Endodermal cell (in vitro differentiated cells): ENCODE data around the gene GPR89B. TPM values are rescaled to one million over a fixed set of nuclear protein-coding genes. Genes with fewer than 3 reads are reported as not detected.

Source experiments
- DNase-seq: peaks from one replicate; pipeline ENCODE4 v3.0.0-alpha.2; 2017
- H3K27ac ChIP-seq: 2 replicates; pipeline ENCODE4 v1.5.1; 2013; ENCODE audit warnings: mild to moderate bottlenecking, low read depth, low read length, moderate library complexity
- H3K27me3 ChIP-seq: 2 replicates; pipeline ENCODE4 v1.6.1; 2013; ENCODE audit warnings: mild to moderate bottlenecking, low read length, moderate library complexity; ENCODE audit not compliant: insufficient read depth, control insufficient read depth, poor library complexity, severe bottlenecking
- H3K36me3 ChIP-seq: 2 replicates; pipeline ENCODE4 v1.7.0; 2013; ENCODE audit warnings: mild to moderate bottlenecking, low read length, moderate library complexity; ENCODE audit not compliant: control insufficient read depth, insufficient read depth
- H3K4me1 ChIP-seq: one replicate; pipeline ENCODE4 v1.7.0; 2013; ENCODE audit warnings: low read length; ENCODE audit not compliant: control insufficient read depth, insufficient read depth
- H3K4me3 ChIP-seq: 2 replicates; pipeline ENCODE4 v1.5.1; 2013; ENCODE audit warnings: mild to moderate bottlenecking, low read length, moderate library complexity
- H3K9ac ChIP-seq: 2 replicates; pipeline ENCODE4 v1.6.1; 2013; ENCODE audit warnings: mild to moderate bottlenecking, low read length, moderate library complexity; ENCODE audit not compliant: poor library complexity, severe bottlenecking; ENCODE audit errors: extremely low read depth
- H3K9me3 ChIP-seq: 2 replicates; pipeline ENCODE4 v1.6.1; 2013; ENCODE audit warnings: mild to moderate bottlenecking, low read length, moderate library complexity; ENCODE audit not compliant: control insufficient read depth
- H3K27ac Mint-ChIP-seq: 2 replicates; pipeline ENCODE4 v1.8.0; 2020; ENCODE audit warnings: mixed read lengths
- H3K27me3 Mint-ChIP-seq: 2 replicates; pipeline ENCODE4 v1.8.0; 2021; ENCODE audit warnings: mild to moderate bottlenecking, mixed read lengths; ENCODE audit not compliant: insufficient read depth
- H3K36me3 Mint-ChIP-seq: 2 replicates; pipeline ENCODE4 v1.8.0; 2020; ENCODE audit warnings: low read depth, mixed read lengths
- H3K4me1 Mint-ChIP-seq: 2 replicates; pipeline ENCODE4 v1.8.0; 2020; ENCODE audit warnings: mixed read lengths
- H3K4me3 Mint-ChIP-seq: 2 replicates; pipeline ENCODE4 v1.8.0; 2020; ENCODE audit warnings: mild to moderate bottlenecking, moderate library complexity, mixed read lengths
- H3K9me3 Mint-ChIP-seq: 2 replicates; pipeline ENCODE4 v1.8.0; 2020; ENCODE audit warnings: mild to moderate bottlenecking, mixed read lengths
- WGBS, 2 experiments: methylation state at CpG; one replicate each; pipeline versions ENCODE4 v1.1.5 to v1.1.7; 2013; ENCODE audit warnings: missing lambda C conversion rate in 2 of 2, mixed read lengths in 1 of 2; ENCODE audit not compliant: insufficient coverage in 1 of 2, insufficient read length in 1 of 2; 5-methylcytosine and 5-hydroxymethylcytosine counted together
- total RNA-seq, 2 donors: library from RNA; stranded (reverse); fragmentation: NEBNext Ultra II Directional in 1 of 2; extraction: Animal tissue kit (Norgen Biotek cat#: 25700) in 1 of 2; gene quantifications; 2 replicates in 1 of 2; 3 replicates in 1 of 2; pipeline ENCODE4 v1.2.1, GENCODE V29; 2021
- TF ChIP-seq, protein P1 (sequence below): fragments of 200-600 bp; sonication (generic); conservative IDR thresholded peaks from 2 replicates; pipeline ENCODE4 v1.5.0; 2021; ENCODE audit warnings: antibody characterized with exemption, mild to moderate bottlenecking

GPR89B gene
- total RNA-seq, 2 donors from 2014 or later: 22.7 to 26.6 TPM

DNA sequence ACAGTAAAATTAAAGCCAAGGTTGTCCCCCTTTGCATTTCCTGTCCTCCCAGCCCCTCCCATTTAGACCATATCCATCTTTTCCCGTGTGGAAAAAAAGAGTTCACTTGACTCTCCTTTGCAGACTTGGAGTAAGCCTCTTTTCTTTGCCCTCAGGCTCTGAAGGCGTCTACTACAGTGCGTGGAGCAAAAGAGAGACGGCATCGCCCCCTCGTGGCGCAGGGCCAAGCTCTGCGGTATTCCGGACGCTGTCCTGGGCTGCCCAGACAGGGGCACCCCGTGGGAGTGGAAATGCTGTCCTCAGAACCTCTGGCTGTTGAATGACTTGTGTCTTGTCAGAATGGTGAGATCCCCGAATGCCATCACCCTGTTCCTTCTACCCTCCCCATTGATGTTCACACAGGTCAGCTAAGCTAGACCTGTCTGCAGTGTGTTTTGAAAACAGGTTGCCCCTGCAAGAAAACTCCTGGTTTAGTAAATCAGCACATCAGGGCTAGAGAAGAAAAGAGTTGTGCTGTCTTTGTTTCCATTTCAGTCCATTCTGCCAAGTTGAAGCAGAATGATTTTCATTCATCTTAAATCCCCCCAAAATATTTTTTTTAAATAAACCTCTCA is 37.9 kb upstream of the GPR89B start:
- Mint-ChIP-seq H3K9me3 (no peaks in the 10 kb centered on the region), H3K27ac (no peak overlapping the region), H3K36me3 (no peaks in the 10 kb centered on the region), H3K4me3 (no peak overlapping the region), H3K27me3 (peaks cover 35% of the 10 kb centered on the region), H3K4me1 (peaks cover 10% of the 10 kb centered on the region)
- DNase-seq: peak; percentile 96
- WGBS, 2 experiments: 3 to 14% methylated on average over 2 to 12 of the region's 12 CpGs
- Histone ChIP-seq H3K9me3 (no peaks in the 10 kb centered on the region), H3K4me1 (no peaks in the 10 kb centered on the region), H3K27me3 (peaks cover 32% of the 10 kb centered on the region), H3K9ac (no peak overlapping the region), H3K36me3 (no peaks in the 10 kb centered on the region), H3K4me3 (no peak overlapping the region), H3K27ac (no peak overlapping the region)
- TF ChIP-seq, protein P1, sequence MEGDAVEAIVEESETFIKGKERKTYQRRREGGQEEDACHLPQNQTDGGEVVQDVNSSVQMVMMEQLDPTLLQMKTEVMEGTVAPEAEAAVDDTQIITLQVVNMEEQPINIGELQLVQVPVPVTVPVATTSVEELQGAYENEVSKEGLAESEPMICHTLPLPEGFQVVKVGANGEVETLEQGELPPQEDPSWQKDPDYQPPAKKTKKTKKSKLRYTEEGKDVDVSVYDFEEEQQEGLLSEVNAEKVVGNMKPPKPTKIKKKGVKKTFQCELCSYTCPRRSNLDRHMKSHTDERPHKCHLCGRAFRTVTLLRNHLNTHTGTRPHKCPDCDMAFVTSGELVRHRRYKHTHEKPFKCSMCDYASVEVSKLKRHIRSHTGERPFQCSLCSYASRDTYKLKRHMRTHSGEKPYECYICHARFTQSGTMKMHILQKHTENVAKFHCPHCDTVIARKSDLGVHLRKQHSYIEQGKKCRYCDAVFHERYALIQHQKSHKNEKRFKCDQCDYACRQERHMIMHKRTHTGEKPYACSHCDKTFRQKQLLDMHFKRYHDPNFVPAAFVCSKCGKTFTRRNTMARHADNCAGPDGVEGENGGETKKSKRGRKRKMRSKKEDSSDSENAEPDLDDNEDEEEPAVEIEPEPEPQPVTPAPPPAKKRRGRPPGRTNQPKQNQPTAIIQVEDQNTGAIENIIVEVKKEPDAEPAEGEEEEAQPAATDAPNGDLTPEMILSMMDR: peak; percentile 97

DNA sequence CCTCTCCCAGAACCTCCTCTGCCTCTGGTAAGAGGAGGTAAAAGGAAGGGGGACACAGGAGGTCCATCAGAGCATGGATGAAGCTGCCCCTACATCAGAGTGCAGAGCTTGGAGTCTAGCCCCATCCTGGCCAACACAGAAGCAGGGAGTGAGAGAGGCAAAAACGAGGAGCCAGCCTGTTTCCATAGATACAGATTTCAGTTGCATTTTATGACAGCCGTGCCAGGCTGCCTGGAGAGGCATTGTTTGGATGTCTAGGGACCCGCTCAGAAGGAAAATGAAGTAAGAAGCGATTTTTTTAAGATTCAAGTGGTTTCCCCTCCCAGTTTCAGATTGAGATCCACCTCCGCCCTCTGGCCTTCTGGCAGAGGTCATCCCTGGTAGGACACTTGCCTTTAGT is 37.1 kb upstream of the GPR89B start:
- no peak overlapping the region for H3K4me3 Mint-ChIP-seq
- Histone ChIP-seq H3K4me3 (no peak overlapping the region), H3K9ac (no peak overlapping the region), H3K36me3 (no peaks in the 10 kb centered on the region), H3K27me3 (peaks cover 24% of the 10 kb centered on the region), H3K9me3 (no peaks in the 10 kb centered on the region), H3K4me1 (no peaks in the 10 kb centered on the region), H3K27ac (no peak overlapping the region)
- H3K36me3 Mint-ChIP-seq: no peaks in the 10 kb centered on the region
- DNase-seq: no peak
- H3K9me3 Mint-ChIP-seq: no peaks in the 10 kb centered on the region
- H3K27ac Mint-ChIP-seq: no peak overlapping the region
- H3K27me3 Mint-ChIP-seq: peaks cover 28% of the 10 kb centered on the region
- peaks cover 10% of the 10 kb centered on the region for H3K4me1 Mint-ChIP-seq
- WGBS, 2 experiments: 72 to 87% methylated on average over 4 to 5 of the region's 5 CpGs
- TF ChIP-seq, protein P1: no peak

DNA sequence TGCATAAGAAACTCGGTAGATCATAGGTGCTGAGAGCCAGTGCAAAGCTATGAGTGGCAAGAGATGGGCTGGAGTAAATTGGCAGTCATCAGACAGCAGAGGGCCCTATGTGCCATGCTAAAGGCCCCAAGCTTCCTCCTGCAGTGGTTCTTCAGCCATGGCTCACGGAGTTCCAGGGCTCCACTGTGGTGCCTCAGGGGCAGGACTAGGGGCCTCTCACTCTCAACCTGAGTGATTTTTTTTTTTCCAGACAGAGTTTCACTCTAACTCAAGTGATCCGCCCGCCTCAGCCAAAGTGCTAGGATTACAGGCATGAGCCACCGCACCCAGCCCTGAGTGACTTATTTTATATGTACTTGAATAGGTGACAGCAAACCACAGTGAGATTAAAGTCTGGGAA is 36.0 kb upstream of the GPR89B start:
- H3K36me3 Mint-ChIP-seq: no peaks in the 10 kb centered on the region
- peak; percentile 65 for DNase-seq
- peaks cover 21% of the 10 kb centered on the region for H3K27me3 Mint-ChIP-seq
- TF ChIP-seq, protein P1: no peak
- H3K4me3 ChIP-seq: no peak overlapping the region
- H3K4me3 Mint-ChIP-seq: no peak overlapping the region
- no peaks in the 10 kb centered on the region for H3K36me3 ChIP-seq
- WGBS, 2 experiments: 77 to 88% methylated on average over 5 of the region's 5 CpGs
- no peak overlapping the region for H3K27ac ChIP-seq
- H3K27me3 ChIP-seq: peaks cover 17% of the 10 kb centered on the region
- H3K4me1 Mint-ChIP-seq: peaks cover 10% of the 10 kb centered on the region
- H3K27ac Mint-ChIP-seq: no peak overlapping the region
- H3K9me3 Mint-ChIP-seq: no peaks in the 10 kb centered on the region
- H3K9me3 ChIP-seq: no peaks in the 10 kb centered on the region
- H3K4me1 ChIP-seq: no peaks in the 10 kb centered on the region
- no peak overlapping the region for H3K9ac ChIP-seq
